WTC11 (cell line): ENCODE measurements around the gene SLC38A8.

Source experiments
- CTCF ChIP-seq: fragments of 200-600 bp; IDR thresholded peaks from 2 replicates; pipeline ENCODE4 v1.8.0; 2022; ENCODE audit warnings: antibody characterized with exemption
- ETV6 ChIP-seq: sonication (generic); formaldehyde crosslinking; IDR thresholded peaks from 2 replicates; pipeline ENCODE4 v1.8.1; 2022; ENCODE audit warnings: mild to moderate bottlenecking, missing genetic modification reagents
- PRRX2 ChIP-seq: fragments of 250-450 bp; sonication (Bioruptor Pico); IDR thresholded peaks from 2 replicates; pipeline ENCODE4 v1.8.0; 2021; ENCODE audit warnings: mild to moderate bottlenecking

GRCh38 chr16:84024854-84025253 is 17.7 kb downstream of the SLC38A8 start:
- TF ChIP-seq CTCF (no peak), ETV6 (no peak), PRRX2 (CRISPR knock-in tag) (no peak)
